NAMALWA (cell line): ENCODE results near the gene CFAP58.

Experiments used
- DNase-seq: peaks from one replicate; pipeline ENCODE4 v3.0.0-alpha.2; 2015; ENCODE audit warnings: low spot score

Gene CFAP58

GRCh38 chr10:104334965-104335650 is 18.5 kb upstream of the CFAP58 start:
- no peak for DNase-seq

- DNase-seq: peak; percentile 58
Measured at GRCh38 chr10:104336821-104337467, 16.7 kb upstream of the CFAP58 start.

GRCh38 chr10:104337521-104337984 is 16.1 kb upstream of the CFAP58 start:
- peak; percentile 76 for DNase-seq

- DNase-seq: peak; percentile 79
Measured at GRCh38 chr10:104337985-104338735, 15.5 kb upstream of the CFAP58 start, which contains the start of gene ITPRIP. ITPRIP (minus strand) TSS chr10:104338465; CDS start chr10:104316051, 22,414 bp downstream.

GRCh38 chr10:104339469-104340110 is 14.0 kb upstream of the CFAP58 start:
- peak; percentile 17 for DNase-seq

GRCh38 chr10:104340111-104340526 is 13.5 kb upstream of the CFAP58 start:
- no peak for DNase-seq

- DNase-seq: no peak
Measured at GRCh38 chr10:104340641-104341040, 13.0 kb upstream of the CFAP58 start.

GRCh38 chr10:104342941-104343411 is 10.7 kb upstream of the CFAP58 start:
- DNase-seq: no peak

GRCh38 chr10:104344219-104344618 is 9.4 kb upstream of the CFAP58 start:
- DNase-seq: no peak

GRCh38 chr10:104345515-104345914 is 8.1 kb upstream of the CFAP58 start:
- DNase-seq: no peak

GRCh38 chr10:104345941-104346340 is 7.7 kb upstream of the CFAP58 start:
- DNase-seq: no peak

- DNase-seq: no peak
Measured at GRCh38 chr10:104347295-104348045, 6.2 kb upstream of the CFAP58 start.

- no peak for DNase-seq
Measured at GRCh38 chr10:104348601-104349000, 5.0 kb upstream of the CFAP58 start.

GRCh38 chr10:104349623-104350126 is 4.0 kb upstream of the CFAP58 start:
- peak; percentile 72 for DNase-seq

- DNase-seq: peak; percentile 90
Measured at GRCh38 chr10:104350127-104350635, 3.5 kb upstream of the CFAP58 start.

- DNase-seq: no peak
Measured at GRCh38 chr10:104351061-104351702, 2.5 kb upstream of the CFAP58 start.

- DNase-seq: peak; percentile 16
Measured at GRCh38 chr10:104351919-104352318, 1.7 kb upstream of the CFAP58 start.

GRCh38 chr10:104359811-104360210 is 6.2 kb downstream of the CFAP58 start:
- DNase-seq: no peak

GRCh38 chr10:104367904-104368303 is 14.3 kb downstream of the CFAP58 start:
- DNase-seq: no peak

GRCh38 chr10:104368381-104368780 is 14.7 kb downstream of the CFAP58 start:
- DNase-seq: no peak
